GM12872 (cell line): ENCODE measurements around the gene MPHOSPH9.

ENCODE experiments used
- TF ChIP-seq, protein P1 (sequence below): IDR thresholded peaks from 3 replicates; pipeline ENCODE4 v1.5.1; 2011; ENCODE audit warnings: low read depth, mild to moderate bottlenecking, low read length, moderate library complexity; ENCODE audit not compliant: insufficient read depth

Gene MPHOSPH9

GRCh38 chr12:123251403-123252076, 18.6 kb upstream of the MPHOSPH9 start:
- TF ChIP-seq, protein P1, sequence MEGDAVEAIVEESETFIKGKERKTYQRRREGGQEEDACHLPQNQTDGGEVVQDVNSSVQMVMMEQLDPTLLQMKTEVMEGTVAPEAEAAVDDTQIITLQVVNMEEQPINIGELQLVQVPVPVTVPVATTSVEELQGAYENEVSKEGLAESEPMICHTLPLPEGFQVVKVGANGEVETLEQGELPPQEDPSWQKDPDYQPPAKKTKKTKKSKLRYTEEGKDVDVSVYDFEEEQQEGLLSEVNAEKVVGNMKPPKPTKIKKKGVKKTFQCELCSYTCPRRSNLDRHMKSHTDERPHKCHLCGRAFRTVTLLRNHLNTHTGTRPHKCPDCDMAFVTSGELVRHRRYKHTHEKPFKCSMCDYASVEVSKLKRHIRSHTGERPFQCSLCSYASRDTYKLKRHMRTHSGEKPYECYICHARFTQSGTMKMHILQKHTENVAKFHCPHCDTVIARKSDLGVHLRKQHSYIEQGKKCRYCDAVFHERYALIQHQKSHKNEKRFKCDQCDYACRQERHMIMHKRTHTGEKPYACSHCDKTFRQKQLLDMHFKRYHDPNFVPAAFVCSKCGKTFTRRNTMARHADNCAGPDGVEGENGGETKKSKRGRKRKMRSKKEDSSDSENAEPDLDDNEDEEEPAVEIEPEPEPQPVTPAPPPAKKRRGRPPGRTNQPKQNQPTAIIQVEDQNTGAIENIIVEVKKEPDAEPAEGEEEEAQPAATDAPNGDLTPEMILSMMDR, result no peak

DNA sequence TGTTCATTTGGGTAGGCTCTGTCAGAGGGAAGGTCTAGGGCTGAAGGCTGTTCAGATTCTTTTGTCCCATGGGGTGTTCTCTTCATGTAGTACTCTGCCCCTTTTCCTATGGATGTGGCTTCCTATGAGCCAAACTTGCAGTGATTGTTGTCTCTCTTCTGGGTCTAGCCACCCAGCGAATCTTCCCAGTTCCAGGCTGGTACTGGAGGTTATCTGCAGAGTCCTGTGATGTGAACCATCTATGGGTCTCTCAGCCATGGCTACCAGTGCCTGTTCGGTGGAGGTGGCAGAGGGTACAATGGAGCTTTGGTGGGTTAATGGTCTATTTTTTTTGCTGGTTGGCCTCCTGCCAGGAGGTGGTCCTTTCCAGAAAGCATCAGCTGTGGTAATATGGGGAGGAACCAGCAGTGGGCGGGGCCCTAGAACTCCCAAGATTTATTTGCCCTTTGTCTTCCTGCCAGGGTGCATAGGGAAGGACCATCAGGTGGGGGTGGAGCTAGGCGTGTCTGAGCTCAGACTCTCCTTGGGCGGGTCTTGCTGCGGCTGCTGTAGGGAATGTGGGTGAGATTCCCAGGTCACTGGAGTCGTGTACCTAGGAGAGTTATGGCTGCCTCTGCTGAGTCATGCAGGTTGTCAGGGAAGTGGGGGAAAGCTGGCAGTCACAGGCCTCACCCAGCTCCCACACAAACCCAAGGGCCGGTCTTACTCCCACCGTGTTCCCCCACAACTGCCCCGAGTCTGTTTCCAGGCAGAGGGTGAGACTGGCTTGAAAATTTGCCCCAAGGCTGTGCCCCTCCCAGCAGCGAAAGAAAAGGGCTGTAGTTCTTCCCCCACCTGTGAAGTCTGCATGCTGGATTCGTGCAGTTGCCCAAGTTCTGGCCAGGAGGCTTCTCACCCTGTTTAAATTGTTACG, 17.8 kb upstream of the MPHOSPH9 start:
- TF ChIP-seq, protein P1, result no peak

DNA sequence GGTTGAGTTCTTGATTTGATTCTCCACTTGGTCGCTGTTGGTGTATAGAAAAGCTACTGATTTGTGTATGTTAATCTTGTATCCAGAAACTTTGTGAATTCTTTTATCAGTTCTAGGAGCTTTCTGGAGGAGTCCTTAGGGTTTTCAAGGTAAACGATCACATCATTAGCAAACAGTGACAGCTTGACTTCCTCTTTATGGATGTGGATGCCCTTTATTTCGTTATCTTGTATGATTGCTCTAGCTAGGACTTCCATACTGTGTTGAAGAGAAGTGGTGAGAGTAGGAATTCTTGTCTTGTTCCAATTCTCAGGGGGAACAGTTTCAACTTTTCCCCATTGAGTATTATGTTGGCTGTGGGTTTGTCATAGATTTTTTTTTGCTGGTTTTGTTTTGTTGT, 12.7 kb upstream of the MPHOSPH9 start:
- TF ChIP-seq, protein P1, result no peak

- TF ChIP-seq, protein P1, result no peak
Observed at GRCh38 chr12:123243671-123244262, 10.8 kb upstream of the MPHOSPH9 start.

DNA sequence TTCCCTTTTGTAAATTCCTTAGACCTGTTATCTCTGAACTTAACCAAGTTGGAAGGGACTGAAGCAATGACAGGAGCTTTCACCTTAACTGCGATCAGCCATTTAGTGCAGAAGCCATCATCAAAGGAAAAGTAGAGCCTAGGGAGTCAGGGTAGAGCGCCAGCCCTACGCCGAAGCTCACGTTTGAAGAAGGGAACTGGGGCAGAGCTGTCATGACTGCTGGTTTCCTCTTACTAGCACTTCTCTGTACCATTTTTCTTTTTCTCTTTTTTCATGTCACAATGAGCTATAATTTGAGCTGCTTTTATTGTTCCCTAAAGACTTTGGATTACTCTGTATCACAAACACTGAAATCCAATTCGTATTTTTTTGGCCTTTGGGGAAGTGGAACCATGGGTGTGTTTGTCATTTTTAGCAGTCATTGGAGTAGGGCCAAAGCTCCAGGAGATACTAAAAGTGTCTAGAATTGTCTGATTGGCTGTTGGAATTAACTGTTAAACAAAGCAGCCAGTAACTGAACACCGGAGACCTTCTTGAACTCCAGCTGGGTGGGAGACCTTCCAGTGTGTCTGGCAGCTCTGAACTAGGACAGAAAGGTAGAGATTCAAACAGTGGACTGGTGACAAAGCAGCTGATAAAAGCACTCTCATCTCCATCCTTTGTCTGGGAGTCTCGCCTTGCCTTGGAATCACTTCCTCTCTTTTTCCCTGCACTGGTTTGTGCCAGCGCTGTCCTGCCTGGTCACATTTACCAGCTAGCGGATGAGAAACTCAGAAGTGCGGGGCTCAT, 9.4 kb upstream of the MPHOSPH9 start:
- TF ChIP-seq, protein P1, result no peak

DNA sequence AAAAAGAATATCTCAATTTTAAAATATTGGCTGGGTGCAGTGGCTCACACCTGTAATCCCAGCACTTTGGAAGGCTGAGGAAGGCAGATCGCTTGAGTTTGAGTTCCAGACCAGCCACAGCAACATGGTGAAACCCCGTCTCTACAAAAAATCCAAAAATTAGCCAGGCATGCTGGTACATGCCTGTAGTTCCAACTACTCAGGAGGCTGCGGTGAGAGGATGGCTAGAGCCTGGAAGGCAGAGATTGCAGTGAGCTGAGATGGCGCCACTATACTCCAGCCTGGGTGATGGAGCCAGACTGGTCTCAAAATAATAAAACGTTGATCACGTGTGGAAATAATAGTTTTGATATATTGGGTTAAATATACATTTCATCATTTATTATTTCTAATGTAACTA, 6.0 kb upstream of the MPHOSPH9 start:
- TF ChIP-seq, protein P1, result no peak

DNA sequence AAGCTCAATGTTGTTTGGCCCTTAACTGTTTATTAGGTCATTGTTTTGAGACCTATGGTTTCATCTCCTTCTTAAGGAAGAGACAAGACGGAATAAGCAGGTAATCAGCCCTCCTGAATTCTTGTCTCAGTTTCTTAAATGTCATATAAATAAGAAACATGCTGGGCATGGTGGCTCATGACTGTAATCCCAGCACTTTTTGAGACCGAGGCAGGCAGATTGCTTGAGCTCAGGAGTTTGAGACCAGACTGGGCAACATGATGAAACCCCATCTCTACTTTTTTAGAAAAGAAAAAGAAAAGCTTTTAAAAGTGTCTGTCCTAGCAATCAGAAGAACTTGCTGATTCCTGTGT, 5.4 kb upstream of the MPHOSPH9 start:
- TF ChIP-seq, protein P1, result no peak
